Mucosa of descending colon (tissue), 3 donors: ENCODE results near the gene PFKFB2. TPM values are rescaled to one million over a fixed set of nuclear protein-coding genes. Genes with fewer than 3 reads are reported as not detected.

Experiments
- ATAC-seq: fragments of 200-7000 bp; cut with Tn5 transposase; one replicate; pipeline ENCODE4 v1.9.1; 2020; ENCODE audit warnings: mild to moderate bottlenecking, moderate library complexity
- DNase-seq, 3 donors: peaks; one replicate each; pipeline ENCODE4 v3.0.0-alpha.2; 2020
- H3K36me3 ChIP-seq: fragments of 200-600 bp; one replicate; pipeline ENCODE4 v1.8.0; 2021; ENCODE audit warnings: low read depth, mild to moderate bottlenecking
- H3K4me1 ChIP-seq: fragments of 200-600 bp; one replicate; pipeline ENCODE4 v1.8.0; 2021; ENCODE audit warnings: low read depth, mild to moderate bottlenecking
- H3K4me3 ChIP-seq: fragments of 200-600 bp; one replicate; pipeline ENCODE4 v1.8.0; 2021; ENCODE audit warnings: mild to moderate bottlenecking
- H3K9me3 ChIP-seq: fragments of 200-600 bp; one replicate; pipeline ENCODE4 v1.8.0; 2021; ENCODE audit warnings: mild to moderate bottlenecking
- intact Hi-C, 2 donors: fragments of 100-400 bp; cut with DNase I in 1 of 2; cut with micrococcal nuclease in 1 of 2; formaldehyde crosslinking; loops; one replicate each; pipeline versions ENCODE4 v1.11.0 to v1.11.1; 2022; cut with DNase I, micrococcal nuclease
- long read RNA-seq, 2 donors: library from polyadenylated mRNA; unstranded; transcript quantifications; one replicate each; pipeline ENCODE4 v2.0.0, GENCODE V29; 2019 to 2021
- total RNA-seq, 3 donors: library from RNA; stranded (reverse); fragmentation: NEBNext Ultra II Directional in 2 of 3; extraction: Animal tissue kit (Norgen Biotek cat#: 25700) in 2 of 3; gene quantifications; one replicate each; pipeline versions ENCODE4 v1.2.1 to v1.2.4, GENCODE V29; 2021 to 2023
- TF ChIP-seq, protein P1 (sequence below): fragments of 200-600 bp; IDR thresholded peaks from one replicate; pipeline ENCODE4 v1.8.0; 2022; ENCODE audit warnings: antibody characterized with exemption, mild to moderate bottlenecking
- donor health status: DM: no; HTN: no; CAD: no; lungs with moderate emphysema.
- donor health status: DM: no; HTN: no; CAD: no.
- donor health status: DM: no; HTN: yes; CAD: no.

PFKFB2 gene
- total RNA-seq = 100 to 1,000 TPM in 1 of 3 donors, 10 to 100 TPM in 2; 45.1 to 118 (median 90.2) TPM
- long read RNA-seq, donor 1, full-length matches to known transcripts = 5 of 16 reads
- long read RNA-seq, donor 1, partial matches to known transcripts = 3 of 16 reads
- long read RNA-seq, donor 1, other reads (novel, unspliced or antisense) = 8 of 16 reads
- long read RNA-seq, donor 2, full-length matches to known transcripts = 3 of 8 reads
- long read RNA-seq, donor 2, partial matches to known transcripts = 1 of 8 reads
- long read RNA-seq, donor 2, other reads (novel, unspliced or antisense) = 4 of 8 reads

DNA sequence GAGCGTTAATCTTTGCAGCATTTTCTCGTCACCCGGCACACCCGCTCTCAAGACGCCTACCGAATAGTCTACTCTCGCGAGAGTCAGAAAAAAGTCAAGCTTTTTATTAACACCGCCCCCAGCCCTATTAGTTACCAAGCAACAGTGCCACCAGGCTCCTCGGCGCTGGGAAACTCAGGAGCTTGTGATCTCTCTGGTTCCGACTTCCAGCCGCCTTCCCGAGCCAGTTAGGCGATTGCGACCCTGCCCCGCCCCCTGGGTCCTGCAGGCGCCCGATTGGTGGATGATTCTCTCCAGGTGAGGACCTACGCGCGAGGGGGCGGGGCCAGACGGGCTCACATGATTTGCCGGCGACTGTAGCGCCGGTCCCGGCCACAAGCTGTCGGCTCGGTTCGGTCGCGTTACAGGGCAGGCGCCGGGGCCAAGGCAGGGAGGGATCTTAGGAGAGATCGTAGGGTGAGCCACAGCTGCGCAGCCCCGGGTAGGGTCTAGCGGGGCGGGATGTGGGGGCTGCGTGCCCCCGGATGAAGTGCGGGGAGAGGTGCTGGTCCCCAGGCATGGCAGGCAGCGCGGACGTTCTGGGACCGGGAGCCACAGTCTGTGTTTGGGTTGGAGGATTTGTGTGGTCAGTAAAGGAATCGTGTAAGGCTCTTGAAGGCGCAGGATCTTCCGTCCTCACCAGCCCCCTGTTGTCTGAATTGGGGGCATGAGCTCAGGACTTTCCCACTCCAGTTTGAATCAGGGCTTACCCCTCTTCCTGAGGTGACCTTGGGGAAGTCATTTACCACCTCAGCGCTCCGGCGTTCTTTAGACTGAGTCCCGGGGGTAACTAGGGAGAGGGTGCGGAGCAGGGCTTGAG is at the start of gene PFKFB2:
PFKFB2 (plus strand) TSS at position 365 of the 859 bp plus-strand sequence. CDS start 1,443 bp downstream, outside the sequence.
- peak within 1 kb of the TSS; percentile 47 for H3K4me3 ChIP-seq
- intact Hi-C loops = no loop called here
- no peaks in the 10 kb centered on the region for H3K9me3 ChIP-seq
- TF ChIP-seq, protein P1, sequence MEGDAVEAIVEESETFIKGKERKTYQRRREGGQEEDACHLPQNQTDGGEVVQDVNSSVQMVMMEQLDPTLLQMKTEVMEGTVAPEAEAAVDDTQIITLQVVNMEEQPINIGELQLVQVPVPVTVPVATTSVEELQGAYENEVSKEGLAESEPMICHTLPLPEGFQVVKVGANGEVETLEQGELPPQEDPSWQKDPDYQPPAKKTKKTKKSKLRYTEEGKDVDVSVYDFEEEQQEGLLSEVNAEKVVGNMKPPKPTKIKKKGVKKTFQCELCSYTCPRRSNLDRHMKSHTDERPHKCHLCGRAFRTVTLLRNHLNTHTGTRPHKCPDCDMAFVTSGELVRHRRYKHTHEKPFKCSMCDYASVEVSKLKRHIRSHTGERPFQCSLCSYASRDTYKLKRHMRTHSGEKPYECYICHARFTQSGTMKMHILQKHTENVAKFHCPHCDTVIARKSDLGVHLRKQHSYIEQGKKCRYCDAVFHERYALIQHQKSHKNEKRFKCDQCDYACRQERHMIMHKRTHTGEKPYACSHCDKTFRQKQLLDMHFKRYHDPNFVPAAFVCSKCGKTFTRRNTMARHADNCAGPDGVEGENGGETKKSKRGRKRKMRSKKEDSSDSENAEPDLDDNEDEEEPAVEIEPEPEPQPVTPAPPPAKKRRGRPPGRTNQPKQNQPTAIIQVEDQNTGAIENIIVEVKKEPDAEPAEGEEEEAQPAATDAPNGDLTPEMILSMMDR = peak; percentile 1
- ATAC-seq = peak; percentile 88
- no peaks in the 10 kb centered on the region for H3K36me3 ChIP-seq
- DNase-seq = peak; percentile 99 to 100 (median 99)
- H3K4me1 ChIP-seq = peaks cover 32% of the 10 kb centered on the region

DNA sequence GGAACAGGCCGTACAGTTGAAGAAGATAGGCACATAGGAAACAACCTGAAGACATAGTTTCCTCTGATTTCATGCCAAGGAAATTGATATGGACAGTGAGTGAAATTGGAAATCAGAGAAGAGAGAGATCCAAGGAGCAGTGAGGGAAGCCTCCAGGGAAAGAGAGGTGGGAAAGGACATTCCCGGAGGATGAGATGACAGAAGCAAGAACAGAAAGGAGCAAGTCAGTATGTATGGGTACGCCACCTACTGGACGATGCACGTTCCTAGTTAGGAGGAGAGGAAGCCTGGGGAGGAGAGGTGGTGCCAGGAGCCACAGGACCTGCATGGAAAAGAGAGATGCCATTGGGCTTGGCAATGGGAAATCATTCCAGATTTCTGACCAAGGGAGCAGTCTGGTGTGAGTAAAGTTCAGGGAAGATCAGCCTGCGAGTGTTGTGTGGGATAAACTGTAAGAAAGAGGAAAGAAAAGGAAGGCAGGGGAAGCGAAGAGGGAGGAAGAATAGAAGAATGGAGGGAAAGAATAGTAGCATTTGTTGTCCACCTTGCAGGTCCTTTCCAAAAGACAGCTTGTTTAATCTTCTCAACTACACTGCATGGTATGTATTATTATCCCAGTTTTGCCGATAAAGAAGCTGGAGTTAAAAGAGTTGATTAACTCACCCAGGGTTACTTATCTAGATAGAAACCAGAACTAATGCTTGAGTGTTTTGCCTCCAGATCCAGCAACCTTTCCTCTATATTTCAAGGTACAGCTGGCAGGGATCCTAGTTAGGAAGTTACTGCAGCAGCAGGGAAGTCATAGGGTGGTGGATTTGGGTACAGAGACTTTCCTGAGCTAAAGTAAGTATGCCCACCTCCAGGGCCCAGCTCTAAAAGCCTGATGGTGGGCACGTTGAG is 47.9 kb upstream of the PFKFB2 start:
- ATAC-seq = peak; percentile 83
- H3K4me1 ChIP-seq = peaks cover 14% of the 10 kb centered on the region
- DNase-seq = peak in 1 of 3 donors; percentile 84
- intact Hi-C loops = no loop called here
- TF ChIP-seq, protein P1 = peak; percentile 57
- no peaks in the 10 kb centered on the region for H3K36me3 ChIP-seq
- H3K9me3 ChIP-seq = no peaks in the 10 kb centered on the region
- no peak overlapping the region for H3K4me3 ChIP-seq

DNA sequence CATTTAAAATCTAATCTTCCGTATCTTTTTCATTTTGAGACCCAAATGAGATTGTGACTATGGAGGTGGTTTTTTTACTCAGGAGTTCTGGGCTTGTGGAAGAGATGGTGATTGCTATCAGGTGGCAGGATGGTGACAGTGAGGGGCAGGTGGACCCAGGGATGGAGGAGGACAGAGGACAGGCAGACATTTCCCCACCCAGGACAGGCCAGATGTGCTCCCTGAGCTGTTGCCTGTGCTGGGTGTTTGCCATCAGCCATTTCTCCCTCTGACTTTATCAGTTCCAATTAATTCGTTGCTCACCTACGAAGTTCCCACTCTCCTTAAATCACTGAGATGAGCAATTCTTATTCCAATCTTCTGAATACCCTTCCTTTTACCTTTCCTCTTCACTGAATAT is 47.0 kb upstream of the PFKFB2 start:
- H3K4me3 ChIP-seq = no peak overlapping the region
- no peaks in the 10 kb centered on the region for H3K36me3 ChIP-seq
- ATAC-seq = no peak
- peaks cover 18% of the 10 kb centered on the region for H3K4me1 ChIP-seq
- DNase-seq = no peak
- TF ChIP-seq, protein P1 = no peak
- no peaks in the 10 kb centered on the region for H3K9me3 ChIP-seq
- intact Hi-C loops = no loop called here

DNA sequence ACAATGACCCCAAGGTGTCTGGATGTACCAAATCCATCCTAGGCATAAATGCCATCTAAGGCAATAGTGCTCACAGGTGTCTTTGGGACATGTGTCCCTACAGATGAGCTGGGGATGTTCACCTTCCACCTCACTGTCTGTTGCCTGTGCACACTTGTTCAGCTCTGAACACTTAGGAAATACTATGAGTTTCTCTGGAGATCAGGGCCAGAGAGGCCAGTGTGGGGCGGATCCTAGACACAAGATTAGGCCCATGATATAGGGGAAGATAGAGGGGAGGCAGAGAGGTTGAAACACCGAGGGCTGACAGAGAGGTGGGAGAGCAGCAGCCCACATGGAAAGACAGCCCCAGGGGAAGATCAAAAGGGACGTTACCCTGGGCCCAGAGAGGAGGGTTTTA is 46.2 kb upstream of the PFKFB2 start:
- TF ChIP-seq, protein P1 = no peak
- no peak for ATAC-seq

DNA sequence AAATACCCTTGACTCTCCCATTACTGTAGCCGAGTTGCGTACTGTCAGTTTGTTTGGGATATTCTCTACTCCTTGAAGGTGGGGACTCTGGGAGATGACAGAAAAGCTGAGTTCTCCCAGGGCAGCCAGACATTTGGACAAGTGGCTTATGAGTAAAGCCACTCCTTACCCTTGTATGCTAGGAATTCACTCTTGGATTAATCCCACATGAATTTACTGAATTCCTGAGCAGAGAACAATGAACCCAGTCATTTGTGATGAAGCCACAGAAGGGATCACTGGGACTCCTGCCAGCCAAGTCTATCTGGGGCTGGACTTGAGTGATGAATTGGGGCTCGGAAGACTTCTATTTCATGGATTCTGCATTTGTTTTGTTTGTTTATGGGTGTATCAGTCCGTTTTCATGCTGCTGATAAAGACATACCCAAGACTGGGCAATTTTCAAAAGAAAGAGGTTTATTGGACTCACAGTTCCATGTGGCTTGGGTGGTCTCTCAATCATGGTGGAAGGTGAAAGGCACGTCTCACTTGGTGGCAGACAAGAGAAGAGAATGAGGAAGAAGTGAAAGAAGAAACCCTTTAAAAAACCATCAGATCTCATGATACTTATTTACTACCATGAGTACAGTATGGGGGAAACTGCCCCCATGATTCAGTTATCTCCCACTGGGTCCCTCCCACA is 45.6 kb upstream of the PFKFB2 start:
- Histone ChIP-seq H3K4me3 (no peak overlapping the region), H3K4me1 (peaks cover 16% of the 10 kb centered on the region), H3K9me3 (no peaks in the 10 kb centered on the region), H3K36me3 (no peaks in the 10 kb centered on the region)
- no peak for ATAC-seq
- intact Hi-C loops = no loop called here
- TF ChIP-seq, protein P1 = no peak
- no peak for DNase-seq

More for the DNA sequence above, 46.2 kb upstream of the PFKFB2 start:
- Histone ChIP-seq H3K4me1 (peaks cover 18% of the 10 kb centered on the region), H3K36me3 (no peaks in the 10 kb centered on the region), H3K9me3 (no peaks in the 10 kb centered on the region), H3K4me3 (no peak overlapping the region)
- no peak for DNase-seq
- intact Hi-C loops = no loop called here
